NCI-H69 (cell line): ENCODE measurements around the gene KCP.
"Not testable (repeated sequence)": the region's sequence is repeated elsewhere in the genome, so short reads cannot be mapped to it uniquely, and the experiment has no call there.

Experiments used
- DNase-seq: peaks from one replicate; lab custom pipeline; 2025; lab: John Stamatoyannopoulos, UW

The KCP gene

DNA sequence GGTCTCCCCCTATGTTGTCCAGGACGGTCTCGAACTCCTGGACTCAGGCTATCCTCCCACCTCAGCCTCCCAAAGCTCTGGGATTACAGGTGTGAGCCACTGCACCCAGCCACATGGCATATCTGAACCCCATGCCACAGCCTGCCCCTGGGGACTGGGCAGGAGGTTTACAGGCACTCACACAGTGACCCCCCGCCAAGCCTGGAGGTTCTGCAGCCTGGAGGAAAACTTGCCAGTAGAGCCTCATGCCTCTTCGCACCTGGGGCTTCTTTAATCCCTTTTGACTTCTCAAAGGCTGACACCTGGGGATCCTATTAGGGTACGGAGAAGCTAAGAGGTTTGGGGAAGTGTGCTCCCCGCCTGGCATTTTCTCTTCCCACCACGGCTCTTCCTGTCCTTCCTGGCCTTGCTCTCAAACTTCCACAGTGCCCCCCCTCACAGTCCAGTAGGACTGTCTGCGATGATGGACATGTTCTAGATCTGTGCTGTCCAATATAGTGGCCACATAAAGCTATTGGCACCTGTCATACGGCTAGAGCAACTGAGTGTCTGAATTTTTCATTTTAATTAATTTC lies 11.4 kb upstream of the KCP start:
- DNase-seq: no peak

DNA sequence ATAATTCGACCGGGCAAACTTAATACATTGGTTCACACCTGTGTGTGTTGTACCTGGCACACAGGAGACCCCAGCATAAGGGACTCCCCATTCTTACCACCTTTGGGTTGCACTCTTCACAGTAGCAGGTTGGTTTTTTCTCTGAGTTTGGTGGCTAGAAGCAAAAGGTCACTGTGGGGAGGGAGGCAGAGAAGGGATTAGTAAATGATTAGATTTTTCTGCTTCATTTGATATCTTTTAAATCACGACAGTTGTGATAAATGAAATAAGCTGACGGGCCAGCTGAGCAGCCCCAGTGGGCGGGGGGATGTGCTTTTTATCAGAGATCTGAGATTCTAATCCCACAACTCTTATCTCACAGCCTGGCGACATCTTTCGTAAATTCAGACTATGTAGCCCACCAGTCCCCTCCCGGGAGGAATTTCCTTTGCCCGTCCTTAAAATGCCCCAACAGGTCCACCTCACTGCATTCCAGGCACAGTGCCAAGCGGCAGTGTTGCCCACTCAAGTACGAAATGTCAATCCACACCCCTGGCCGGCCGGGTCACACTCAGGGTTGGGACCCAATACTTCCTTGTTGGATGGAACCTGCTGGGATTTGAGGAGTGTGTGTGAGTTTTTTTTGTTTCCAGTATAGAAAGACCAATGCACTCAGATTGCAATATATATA lies 10.5 kb upstream of the KCP start:
- DNase-seq: peak; percentile 16

DNA sequence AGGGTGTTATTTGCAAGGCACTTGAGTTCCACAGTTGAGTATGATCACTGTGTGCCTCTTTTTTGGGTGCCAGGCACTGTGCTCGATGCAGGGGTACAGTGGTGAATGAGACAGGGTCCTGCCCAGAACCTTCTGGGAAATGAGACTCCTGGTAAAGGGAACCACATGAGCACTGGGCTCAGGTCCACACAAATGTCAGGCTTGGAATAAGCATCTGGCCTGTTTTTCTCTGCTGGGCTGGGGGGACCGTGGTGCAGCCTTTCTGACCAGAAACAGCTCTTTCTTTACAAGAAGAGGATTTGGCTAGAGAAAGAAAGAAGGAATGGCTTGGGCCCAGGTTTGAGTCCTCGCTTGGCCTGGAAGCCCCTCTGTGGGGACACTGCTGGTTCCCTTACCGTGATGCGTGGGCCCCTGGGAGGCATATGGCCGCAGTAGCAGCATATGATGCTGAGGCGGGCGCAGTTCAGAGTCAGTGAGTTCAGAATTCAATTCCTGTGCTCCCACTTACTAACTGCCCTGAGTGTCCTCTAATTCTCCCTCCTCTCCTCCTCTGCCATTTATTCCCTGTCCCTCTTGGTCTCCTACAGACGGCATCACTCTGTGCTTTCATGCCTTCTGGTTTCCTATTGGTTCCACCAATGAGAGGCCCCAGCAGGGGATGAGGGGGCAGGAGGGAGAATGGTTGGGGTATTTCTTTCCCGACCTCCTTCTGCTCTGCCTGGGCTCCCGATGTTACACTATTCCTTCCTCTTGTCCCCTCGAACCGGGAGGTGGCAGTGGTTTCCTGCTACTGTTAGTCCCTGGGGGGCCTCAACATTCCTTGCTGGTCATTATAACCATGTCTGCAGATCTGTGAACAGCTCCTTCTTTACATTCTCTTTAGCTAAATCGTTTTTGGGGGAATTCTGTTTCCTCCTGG lies 9.6 kb upstream of the KCP start:
- DNase-seq: peak; percentile 66

DNA sequence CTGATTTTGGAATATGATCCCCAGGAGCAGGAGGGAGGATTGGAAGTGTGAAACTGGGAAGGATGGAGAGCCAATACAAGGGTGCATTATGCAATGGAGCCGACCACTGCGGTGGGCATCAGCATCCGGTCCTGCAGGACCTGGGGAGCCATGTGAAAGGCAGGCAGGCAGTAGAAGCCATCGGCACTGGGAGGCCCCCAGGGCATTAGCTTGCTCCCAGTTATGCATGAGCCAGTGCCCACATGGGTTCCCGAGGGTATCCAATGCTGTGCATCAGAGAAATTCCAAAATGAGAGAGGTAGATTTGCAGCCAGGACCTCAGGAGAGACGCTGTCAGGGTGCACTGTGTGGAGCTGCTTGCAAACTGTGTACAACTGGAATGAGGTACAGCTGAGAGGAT lies 8.7 kb upstream of the KCP start:
- DNase-seq: no peak

DNA sequence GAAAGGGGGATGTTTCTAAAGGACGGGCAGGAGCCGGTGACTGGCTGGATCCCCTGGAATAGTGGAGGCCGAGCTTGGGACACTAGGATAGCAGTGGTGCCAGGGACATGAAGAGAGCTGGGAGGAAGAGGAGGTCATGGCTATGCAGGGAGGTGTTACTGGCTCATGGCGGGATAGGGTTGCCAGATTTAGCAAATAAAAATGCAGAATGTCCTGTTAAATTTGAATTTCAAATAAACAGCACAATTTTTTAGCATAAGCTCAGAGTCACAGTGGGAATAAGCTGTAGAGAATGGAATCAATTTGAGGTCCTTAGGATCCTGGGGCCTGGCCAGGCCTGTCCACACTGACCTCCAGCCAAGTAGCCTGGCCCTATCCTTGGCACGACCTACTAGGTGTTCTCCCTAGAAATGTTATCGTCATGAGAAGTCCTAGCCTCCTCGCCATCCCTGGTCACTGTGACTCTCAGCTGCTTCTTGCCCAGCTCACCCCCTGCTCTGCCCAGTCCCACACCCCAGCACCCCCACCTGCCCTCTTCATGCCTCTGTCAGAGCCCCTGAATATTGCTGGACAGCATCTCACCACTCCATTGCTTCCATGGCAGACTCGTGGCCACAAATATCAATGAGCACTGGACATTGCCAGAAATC lies 7.6 kb upstream of the KCP start:
- DNase-seq: no peak

DNA sequence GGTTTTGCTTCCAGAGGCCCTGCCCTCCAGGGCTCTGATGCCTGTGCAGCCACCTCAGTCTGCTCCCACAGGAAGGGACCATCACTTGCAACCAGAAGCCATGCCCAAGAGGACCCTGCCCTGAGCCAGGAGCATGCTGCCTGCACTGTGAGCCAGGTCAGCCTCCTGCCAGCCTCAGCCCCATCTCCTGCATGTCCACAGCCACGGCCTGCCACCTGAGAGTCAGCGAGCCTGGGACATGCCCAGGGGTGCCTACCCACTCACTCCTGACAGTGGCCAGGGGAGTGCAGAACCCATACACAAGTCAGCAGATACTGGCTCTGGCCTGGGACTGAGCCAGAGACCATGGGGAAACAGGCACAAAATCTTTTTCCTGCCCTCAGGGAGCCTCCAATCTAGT lies 6.6 kb upstream of the KCP start:
- no peak for DNase-seq

DNA sequence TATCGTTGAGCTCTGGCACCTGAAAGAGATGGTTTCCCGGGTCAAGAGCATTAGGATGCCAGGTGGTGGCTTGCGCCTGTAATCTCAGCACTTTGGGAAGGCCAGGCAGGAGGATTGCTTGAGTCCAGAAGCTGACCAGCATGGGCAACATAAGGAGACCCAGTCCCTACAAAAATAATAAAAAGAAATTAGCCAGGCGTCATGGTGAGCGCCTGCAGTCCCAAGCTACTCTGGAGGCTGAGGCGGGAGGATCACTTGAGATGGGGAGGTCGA lies 6.1 kb upstream of the KCP start:
- DNase-seq: no peak

DNA sequence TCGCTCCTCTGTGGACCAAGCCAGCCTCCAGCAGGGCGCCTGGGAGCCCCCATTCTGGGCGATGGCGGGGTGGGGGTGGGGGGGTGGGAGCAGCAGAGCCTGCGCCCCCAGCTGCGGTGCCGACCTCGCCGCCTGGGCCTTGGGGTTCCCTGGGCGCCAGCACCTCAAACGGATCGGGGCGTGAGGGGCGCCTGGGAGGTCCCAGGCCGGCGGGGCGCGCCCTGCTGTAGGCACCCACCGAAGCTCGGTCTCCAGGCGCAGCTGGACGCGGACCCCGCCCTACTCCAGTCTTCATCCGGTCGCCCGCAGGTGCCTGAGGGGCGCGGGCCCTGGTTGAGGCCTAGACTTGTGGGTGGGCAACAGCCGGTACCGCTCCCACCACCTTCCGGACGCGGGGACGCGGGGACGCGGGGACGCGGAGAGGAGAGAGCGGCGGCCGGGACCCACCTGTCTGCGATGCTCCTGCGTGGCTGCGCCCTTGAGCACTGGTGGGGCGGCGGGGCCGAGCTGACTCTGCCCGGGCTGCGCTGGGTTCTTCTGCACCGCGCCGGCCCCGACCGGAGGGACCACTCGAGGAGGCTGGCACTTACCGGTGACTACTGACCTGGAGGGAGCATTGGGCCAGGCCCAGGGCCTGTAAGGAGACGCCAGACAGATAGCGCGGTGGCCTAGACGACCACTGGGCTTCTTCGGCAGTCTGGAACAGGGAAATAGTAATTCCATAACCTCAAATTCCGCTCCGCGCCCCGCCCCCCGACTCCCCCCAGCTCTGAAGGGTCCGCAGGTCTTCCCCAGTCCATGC lies 5.5 kb upstream of the KCP start:
- DNase-seq: no peak

DNA sequence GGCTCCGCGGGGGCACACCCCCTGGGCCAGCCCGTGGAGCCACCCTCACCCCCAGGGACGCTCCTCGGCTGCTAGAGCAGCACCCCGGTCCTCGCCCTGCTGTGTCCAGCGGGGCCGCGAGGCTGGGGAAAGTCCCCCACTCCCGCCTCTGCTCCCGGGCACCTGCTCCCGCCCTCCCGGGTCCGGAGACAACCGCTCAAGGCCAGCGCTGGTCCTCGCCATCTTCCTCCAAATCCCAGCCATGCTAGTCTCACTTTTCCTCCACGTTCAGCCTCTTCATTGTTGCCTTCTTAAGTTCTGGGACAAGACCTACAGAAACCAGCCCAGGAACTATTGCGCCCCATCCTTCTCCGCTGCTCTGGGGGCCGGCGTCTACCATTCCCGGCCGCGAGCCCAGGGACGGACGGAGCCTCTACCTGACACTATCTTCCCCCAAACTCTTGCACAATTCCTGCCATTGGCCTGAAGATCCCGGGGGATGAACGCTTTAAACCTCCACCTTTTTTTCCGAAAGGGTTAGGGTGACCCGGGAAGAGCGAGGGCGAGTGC lies 4.8 kb upstream of the KCP start:
- no peak for DNase-seq

DNA sequence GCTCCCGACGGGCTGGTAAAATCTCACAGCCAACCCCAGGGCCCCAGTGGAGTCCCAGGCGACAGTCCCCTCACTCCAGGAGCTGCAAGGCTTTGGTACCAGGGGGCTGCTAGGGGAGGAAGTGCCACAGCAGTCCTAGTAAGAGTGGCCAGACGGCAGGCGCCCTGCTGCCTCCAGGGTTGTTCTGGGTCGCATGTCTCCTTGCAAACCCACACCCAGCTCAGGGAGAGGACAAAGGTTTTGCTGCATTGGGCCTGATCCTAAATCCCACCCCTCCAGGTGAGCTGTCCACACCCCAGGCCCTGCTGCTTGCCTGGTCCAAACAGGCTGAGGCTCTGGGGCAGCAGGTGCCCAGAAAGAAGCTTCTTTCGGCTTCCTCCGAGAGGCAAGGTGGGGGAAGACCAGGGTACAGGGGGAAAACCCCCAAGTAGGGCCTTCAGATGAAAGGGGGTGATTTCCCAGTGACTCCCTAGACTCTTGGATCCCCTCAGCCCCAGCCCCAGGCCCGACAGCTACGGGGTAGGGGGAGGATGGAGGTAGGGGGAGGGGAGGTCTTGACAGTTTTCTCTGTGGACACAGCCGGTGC lies 4.2 kb upstream of the KCP start:
- peak; percentile 17 for DNase-seq

DNA sequence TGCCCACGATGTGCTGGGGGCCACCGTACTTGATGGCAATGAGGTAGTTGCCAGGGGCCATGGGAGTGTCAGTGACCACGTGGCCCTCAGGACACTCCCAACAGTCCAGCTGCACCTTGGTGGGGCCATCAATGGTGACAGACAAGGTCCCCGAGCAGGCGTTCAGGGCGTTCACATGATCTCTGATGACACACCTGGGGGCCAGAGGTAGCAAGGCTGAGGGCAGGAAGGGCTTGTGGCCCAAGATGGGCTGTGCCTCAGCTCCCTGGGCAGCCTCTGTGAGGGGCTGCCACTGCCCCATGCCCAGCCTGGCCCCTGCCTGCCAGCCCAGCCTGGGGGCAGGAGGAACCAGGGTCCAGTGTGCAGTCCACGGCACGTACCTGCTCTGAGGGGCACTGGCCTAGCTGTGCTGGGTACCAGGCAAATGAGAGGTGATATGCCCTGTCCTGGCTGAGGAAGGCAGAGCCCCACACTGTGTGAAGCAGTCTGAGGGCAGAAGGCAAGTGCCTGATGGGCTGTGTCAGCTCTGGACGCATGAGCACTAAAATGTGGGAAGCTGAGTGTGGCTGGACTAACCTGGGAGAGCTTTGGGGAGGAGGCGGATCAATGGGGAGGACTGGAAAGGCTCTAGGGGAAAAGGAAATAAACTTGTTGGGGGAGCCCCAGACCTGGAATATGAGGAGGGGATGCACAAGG lies 3.5 kb upstream of the KCP start:
- no peak for DNase-seq

DNA sequence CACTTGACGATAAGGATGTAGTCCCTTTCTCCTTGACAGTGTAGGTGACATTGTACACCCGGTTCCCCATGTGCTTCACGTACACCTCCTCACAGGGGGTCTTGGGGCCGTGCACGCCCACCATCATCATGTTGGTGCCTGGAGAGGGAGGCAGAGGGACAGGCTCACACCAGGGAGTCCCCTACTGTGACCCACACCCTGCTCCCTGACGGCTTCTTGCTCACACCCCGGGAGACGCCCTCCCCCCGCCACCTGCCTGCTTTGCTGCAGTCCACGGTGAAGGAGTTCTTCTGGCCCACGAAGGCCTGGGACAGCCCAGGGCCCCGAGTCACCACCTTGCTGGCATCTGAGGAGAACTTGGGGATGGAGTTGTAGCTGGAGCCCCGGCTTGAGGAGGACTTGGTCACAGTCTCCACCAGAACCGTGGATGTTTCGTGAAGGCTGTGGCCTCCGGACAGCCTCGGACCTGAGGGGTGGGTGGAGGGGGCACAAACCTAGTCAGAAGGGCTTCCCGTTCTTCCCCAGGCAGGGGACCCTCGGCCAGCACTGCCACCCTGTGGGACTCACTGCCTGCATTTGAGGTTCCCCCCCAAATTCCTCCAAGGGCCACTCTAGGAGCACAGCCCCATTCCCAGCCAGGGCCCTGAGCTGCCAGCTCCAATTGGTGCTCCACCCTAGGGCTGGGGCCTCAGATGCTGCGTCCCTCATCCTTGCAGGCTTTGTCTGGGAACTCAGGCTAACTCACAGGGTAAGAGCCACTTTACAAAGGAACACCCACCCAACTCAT lies 2.4 kb upstream of the KCP start:
- DNase-seq: not testable (repeated sequence)

DNA sequence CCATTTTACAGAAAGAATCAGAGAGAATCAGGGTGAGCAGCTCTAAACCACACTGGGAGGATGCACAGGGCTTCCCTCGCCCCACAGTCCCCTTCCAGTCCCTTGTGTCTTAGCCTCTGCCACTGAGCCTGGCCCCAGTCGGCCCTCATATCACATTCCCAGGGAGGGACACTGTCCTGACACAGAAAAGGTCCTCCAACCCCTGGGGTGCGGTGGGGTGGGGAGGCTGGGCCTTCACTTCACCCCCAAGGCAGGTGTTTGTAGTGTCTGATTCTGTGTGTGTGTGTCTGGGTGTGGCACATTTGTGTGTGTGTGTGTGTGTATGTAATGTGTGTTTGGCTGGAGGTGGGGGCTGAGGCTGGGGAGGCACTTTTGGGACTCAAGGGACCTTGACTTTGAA lies 1.8 kb upstream of the KCP start:
- no peak for DNase-seq

DNA sequence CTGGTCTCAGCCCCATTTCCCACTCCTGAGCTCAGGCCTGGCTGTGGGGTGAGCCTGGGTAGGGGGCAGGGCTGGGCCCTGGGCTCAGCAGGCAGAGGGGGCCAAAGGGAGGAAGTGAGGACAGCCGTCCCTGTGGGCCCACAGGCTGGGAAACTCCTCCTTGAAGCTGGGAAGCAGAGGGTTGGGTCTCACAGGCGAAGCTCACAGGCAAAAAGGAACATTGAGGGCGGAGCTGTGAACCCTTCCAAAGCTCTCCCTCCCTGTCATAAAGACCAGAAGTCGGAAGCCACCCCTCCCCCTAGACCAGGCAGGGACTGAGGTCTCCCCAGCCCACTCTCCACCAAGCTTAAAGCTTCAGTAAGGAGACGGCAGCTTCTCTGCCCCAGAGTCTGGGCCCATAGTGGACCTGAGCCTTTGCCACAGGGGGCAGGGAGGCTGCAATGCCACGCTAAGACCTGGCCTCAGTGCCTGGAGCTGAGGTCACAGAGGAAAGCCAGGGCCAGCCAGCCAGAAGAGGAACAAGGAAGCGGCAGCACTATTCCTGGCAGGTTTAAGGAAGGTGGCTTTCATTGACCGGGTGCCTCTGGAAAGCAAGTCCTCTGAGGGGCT lies 1.0 kb upstream of the KCP start:
- DNase-seq: peak; percentile 13

DNA sequence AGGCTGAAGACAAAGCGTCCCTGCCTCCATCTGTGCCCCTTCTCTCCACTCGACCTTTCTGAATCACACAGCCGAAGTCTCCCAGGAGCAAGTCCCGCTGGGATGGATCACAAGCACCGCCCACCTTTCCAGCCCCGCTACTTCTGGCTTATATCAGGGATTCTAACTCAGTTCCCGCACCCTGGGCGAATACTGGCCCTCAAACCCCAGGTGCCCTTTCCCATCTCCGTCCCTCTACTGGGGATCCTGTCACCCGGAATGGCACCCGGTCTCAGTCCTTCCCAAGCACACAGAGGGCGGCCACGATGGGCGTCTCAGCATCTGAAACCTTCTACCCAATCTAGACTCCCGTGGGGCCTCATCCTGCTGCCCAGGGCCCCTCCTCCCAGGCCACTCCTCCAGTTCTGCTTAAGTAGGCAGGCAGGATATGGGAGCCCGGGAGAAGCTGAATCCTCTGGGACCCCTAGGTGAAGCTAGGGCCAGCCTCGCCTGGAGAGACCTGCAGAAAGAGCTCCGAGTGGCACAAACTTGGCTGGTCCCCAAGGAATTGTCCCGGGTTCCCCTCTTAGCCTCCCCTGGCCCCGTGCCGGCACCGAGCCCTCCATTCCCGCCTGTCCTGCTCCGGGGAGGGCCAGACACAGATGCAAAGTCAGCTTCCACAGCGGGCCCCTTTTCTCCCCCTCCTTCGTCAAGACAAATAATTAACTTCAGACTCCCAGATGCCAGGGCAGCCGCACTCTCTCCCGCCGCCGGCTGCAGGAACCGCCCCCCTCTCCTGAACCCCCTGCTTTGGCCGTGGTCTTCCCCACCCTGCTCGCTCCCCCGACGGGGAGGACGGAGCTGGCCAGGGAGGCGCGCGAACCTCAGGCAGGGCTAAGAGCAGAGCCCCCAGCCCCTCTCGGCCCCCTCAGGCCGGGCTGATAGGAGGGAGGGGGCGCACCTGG lies 612 bp downstream of the KCP start:
- DNase-seq: peak; percentile 83

DNA sequence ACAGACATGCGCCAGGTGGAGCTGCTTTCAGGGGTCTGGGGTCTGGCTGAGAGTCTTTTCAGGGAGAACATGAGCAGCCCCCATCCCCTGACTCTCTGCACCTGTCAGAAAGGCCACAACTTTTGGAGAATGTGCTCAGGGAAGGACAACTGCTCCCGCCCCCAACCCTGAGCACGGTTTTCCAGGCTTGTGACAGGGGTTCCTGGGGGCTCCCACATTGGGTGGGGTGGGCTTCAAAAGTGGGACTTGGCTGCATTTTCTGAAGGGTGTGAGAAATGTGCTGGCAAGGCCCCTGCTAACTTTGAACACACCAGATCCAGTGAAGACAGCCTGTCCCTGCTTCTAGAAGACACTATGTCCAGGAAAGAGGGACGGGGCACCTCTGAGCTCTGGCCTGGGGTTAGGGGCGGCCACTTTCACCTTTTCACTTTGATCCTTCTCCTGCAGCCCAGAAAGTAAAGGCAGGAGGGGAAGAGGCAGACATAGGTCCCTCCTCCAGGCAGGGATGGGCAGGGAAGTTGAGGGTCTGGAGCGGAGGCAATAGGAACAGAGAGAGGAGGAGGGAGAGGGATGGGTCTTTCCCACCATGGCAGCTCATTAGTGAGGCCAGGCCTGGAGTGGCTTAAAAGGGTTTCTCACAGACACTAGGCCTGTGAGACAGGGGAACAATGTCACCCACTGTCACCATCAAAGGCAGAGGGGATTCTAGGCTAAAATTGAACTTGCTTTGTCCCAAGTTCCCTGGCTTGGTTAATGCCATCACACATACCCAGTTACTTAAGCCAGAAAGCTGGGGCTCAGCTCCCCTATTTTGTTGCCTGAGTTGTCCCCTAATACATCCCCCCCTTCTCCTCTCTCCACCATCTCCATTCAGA lies 1.5 kb downstream of the KCP start:
- no peak for DNase-seq
